Natural killer cell (primary cell): ENCODE measurements around the gene TEX10. TPM values are rescaled to one million over a fixed set of nuclear protein-coding genes. Genes with fewer than 3 reads are reported as not detected.

ENCODE experiments used
- ATAC-seq, 3 donors: fragments of 150-1000 bp in 2 of 3; fragments of 200-7000 bp in 1 of 3; cut with Tn5 transposase; 1 replicate in 1 of 3; 2 replicates in 2 of 3; pipeline ENCODE4 v1.10.0; 2021; ENCODE audit warnings: mild to moderate bottlenecking in 2 of 3, moderate library complexity in 2 of 3
- DNase-seq, 2 donors: peaks; one replicate each; pipeline versions ENCODE4 v3.0.0 to v3.0.0-alpha.2; 2013 to 2021; ENCODE audit warnings: mixed read lengths in 1 of 2
- H3K27ac ChIP-seq: one replicate; pipeline ENCODE4 v1.5.1; 2013; ENCODE audit warnings: mild to moderate bottlenecking, low read length
- H3K27me3 ChIP-seq: one replicate; pipeline ENCODE4 v1.6.1; 2013; ENCODE audit warnings: low read length; ENCODE audit not compliant: control insufficient read depth, insufficient read depth
- H3K36me3 ChIP-seq: one replicate; pipeline ENCODE4 v1.6.1; 2013; ENCODE audit warnings: low read length; ENCODE audit not compliant: control insufficient read depth, insufficient read depth
- H3K4me1 ChIP-seq: one replicate; pipeline ENCODE4 v1.6.1; 2013; ENCODE audit warnings: low read length; ENCODE audit not compliant: control insufficient read depth, insufficient read depth
- H3K4me3 ChIP-seq: one replicate; pipeline ENCODE4 v1.5.1; 2013; ENCODE audit warnings: low read length
- H3K9me3 ChIP-seq: one replicate; pipeline ENCODE4 v1.6.1; 2013; ENCODE audit warnings: low read length; ENCODE audit not compliant: control insufficient read depth, insufficient read depth
- H3K27ac Mint-ChIP-seq, 2 donors: one replicate each; pipeline ENCODE4 v1.8.0; 2022; ENCODE audit warnings: mild to moderate bottlenecking in 2 of 2, mixed read lengths in 2 of 2, moderate library complexity in 1 of 2
- H3K27me3 Mint-ChIP-seq, 2 donors: one replicate each; pipeline ENCODE4 v1.8.0; 2022; ENCODE audit warnings: low read depth in 2 of 2, mixed read lengths in 2 of 2
- H3K36me3 Mint-ChIP-seq: one replicate; pipeline ENCODE4 v1.8.0; 2022; ENCODE audit warnings: mixed read lengths
- H3K4me1 Mint-ChIP-seq, 2 donors: one replicate each; pipeline ENCODE4 v1.8.0; 2022; ENCODE audit warnings: mixed read lengths in 2 of 2
- H3K4me3 Mint-ChIP-seq: one replicate; pipeline ENCODE4 v1.8.0; 2022; ENCODE audit warnings: mild to moderate bottlenecking, moderate library complexity, mixed read lengths
- H3K9me3 Mint-ChIP-seq, 2 donors: one replicate each; pipeline ENCODE4 v1.8.0; 2022; ENCODE audit warnings: mixed read lengths in 2 of 2
- WGBS: methylation state at CpG from one replicate; pipeline ENCODE4 v1.1.7; 2013; ENCODE audit warnings: missing lambda C conversion rate; ENCODE audit not compliant: insufficient coverage; 5-methylcytosine and 5-hydroxymethylcytosine counted together
- intact Hi-C: fragments of 100-400 bp; cut with micrococcal nuclease; formaldehyde crosslinking; loops from one replicate; pipeline ENCODE4 v1.14.2; 2022
- total RNA-seq, 4 donors: library from RNA; stranded (reverse); fragments of 120-200 nt in 1 of 4; gene quantifications; one replicate each; pipeline versions ENCODE4 v1.2.3 to v1.2.4, GENCODE V29; 2013 to 2022
- TF ChIP-seq, protein P1 (sequence below): fragments of 200-600 bp; IDR thresholded peaks from one replicate; pipeline ENCODE4 v1.8.0; 2022; ENCODE audit warnings: antibody characterized with exemption

TEX10 gene
- total RNA-seq, 3 donors from 2014 or later (not counting 1 experiment from before 2014, with no cell fraction given): 11.1 to 15.9 (median 13.2) TPM

GRCh38 chr9:100290714-100291113, 62.0 kb downstream of the TEX10 start:
- WGBS: 100% methylated on average over 3 of the region's 4 CpGs
- Mint-ChIP-seq H3K4me1 (peaks cover 0 to 11% of the 10 kb centered on the region in 2 donors), H3K4me3 (no peak overlapping the region), H3K27me3 (no peaks in the 10 kb centered on the region), H3K36me3 (peaks cover 26% of the 10 kb centered on the region), H3K9me3 (no peaks in the 10 kb centered on the region), H3K27ac (no peak overlapping the region)
- Histone ChIP-seq H3K27me3 (no peaks in the 10 kb centered on the region), H3K27ac (no peak overlapping the region), H3K36me3 (peaks cover 47% of the 10 kb centered on the region), H3K9me3 (no peaks in the 10 kb centered on the region), H3K4me3 (no peak overlapping the region), H3K4me1 (no peaks in the 10 kb centered on the region)
- intact Hi-C loops: no loop called here
- ATAC-seq: no peak
- DNase-seq: no peak
- TF ChIP-seq, protein P1, sequence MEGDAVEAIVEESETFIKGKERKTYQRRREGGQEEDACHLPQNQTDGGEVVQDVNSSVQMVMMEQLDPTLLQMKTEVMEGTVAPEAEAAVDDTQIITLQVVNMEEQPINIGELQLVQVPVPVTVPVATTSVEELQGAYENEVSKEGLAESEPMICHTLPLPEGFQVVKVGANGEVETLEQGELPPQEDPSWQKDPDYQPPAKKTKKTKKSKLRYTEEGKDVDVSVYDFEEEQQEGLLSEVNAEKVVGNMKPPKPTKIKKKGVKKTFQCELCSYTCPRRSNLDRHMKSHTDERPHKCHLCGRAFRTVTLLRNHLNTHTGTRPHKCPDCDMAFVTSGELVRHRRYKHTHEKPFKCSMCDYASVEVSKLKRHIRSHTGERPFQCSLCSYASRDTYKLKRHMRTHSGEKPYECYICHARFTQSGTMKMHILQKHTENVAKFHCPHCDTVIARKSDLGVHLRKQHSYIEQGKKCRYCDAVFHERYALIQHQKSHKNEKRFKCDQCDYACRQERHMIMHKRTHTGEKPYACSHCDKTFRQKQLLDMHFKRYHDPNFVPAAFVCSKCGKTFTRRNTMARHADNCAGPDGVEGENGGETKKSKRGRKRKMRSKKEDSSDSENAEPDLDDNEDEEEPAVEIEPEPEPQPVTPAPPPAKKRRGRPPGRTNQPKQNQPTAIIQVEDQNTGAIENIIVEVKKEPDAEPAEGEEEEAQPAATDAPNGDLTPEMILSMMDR: no peak

- Histone ChIP-seq H3K27ac (no peak overlapping the region), H3K36me3 (peaks cover 40% of the 10 kb centered on the region), H3K9me3 (peaks cover 4% of the 10 kb centered on the region), H3K27me3 (no peaks in the 10 kb centered on the region), H3K4me3 (no peak overlapping the region), H3K4me1 (no peaks in the 10 kb centered on the region)
- ATAC-seq: no peak
- TF ChIP-seq, protein P1: no peak
- H3K36me3 Mint-ChIP-seq: peaks cover 39% of the 10 kb centered on the region
- DNase-seq: no peak
- no peaks in the 10 kb centered on the region for H3K27me3 Mint-ChIP-seq
- 81% methylated on average over 5 of the region's 5 CpGs for WGBS
- H3K4me1 Mint-ChIP-seq: peaks cover 0 to 11% of the 10 kb centered on the region in 2 donors
- H3K27ac Mint-ChIP-seq: no peak overlapping the region
- no peak overlapping the region for H3K4me3 Mint-ChIP-seq
- no peaks in the 10 kb centered on the region for H3K9me3 Mint-ChIP-seq
- intact Hi-C loops: no loop called here
Observed at GRCh38 chr9:100287186-100287585, 65.6 kb downstream of the TEX10 start.

DNA sequence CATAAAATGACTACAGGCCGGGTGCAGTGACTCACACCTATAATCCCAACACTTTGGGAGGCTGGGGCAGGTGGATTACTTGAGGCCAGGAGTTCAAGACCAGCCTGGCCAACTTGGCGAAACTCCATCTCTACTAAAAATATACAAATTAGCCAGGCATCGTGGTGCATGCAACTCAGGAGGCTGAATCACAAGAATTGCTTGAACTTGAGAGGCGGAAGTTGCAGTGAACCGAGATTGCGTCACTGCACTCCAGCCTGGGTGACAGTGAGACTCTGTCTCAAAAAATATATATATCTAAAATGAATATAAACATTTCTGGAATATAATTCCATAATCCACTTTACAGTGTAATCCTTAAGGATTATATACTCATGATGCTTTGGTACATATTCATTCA, 66.5 kb downstream of the TEX10 start:
- Mint-ChIP-seq H3K4me1 (peaks cover 0 to 11% of the 10 kb centered on the region in 2 donors), H3K27ac (no peak overlapping the region), H3K9me3 (no peaks in the 10 kb centered on the region), H3K27me3 (no peaks in the 10 kb centered on the region), H3K4me3 (no peak overlapping the region), H3K36me3 (peaks cover 39% of the 10 kb centered on the region)
- TF ChIP-seq, protein P1: no peak
- no peak overlapping the region for H3K4me3 ChIP-seq
- 97% methylated on average over 6 of the region's 6 CpGs for WGBS
- DNase-seq (no peak), ATAC-seq (no peak)
- no peak overlapping the region for H3K27ac ChIP-seq
- no peaks in the 10 kb centered on the region for H3K27me3 ChIP-seq
- H3K36me3 ChIP-seq: peaks cover 33% of the 10 kb centered on the region
- no peaks in the 10 kb centered on the region for H3K4me1 ChIP-seq
- intact Hi-C loops: no loop called here
- H3K9me3 ChIP-seq: peaks cover 4% of the 10 kb centered on the region

DNA sequence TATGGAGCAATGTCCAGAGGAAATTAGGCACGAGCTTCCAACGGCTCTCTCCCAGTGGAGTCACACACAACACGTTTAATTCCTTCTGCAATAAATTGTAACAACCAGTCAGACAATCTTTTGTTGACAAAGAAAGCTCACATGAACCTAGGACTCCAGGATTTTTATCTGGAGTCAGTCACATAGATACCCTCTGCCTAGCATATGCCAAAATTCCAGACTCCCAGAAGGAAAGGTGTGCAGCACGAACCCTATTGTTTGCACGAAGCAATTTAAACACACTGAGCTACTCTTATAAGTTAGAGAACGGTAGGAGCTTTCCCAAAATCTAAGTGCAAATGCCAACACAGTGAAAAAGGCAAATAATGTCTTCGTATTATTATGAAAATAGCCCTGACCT, 67.1 kb downstream of the TEX10 start:
- Mint-ChIP-seq H3K27ac (no peak overlapping the region), H3K4me3 (no peak overlapping the region), H3K36me3 (peaks cover 39% of the 10 kb centered on the region), H3K27me3 (no peaks in the 10 kb centered on the region), H3K9me3 (no peaks in the 10 kb centered on the region), H3K4me1 (peaks cover 0 to 11% of the 10 kb centered on the region in 2 donors)
- Histone ChIP-seq H3K27ac (no peak overlapping the region), H3K27me3 (no peaks in the 10 kb centered on the region), H3K4me1 (no peaks in the 10 kb centered on the region), H3K36me3 (peaks cover 32% of the 10 kb centered on the region), H3K4me3 (no peak overlapping the region), H3K9me3 (peaks cover 4% of the 10 kb centered on the region)
- TF ChIP-seq, protein P1: no peak
- intact Hi-C loops: no loop called here
- DNase-seq: no peak
- ATAC-seq: no peak
- WGBS: 99% methylated on average over 7 of the region's 7 CpGs
